CD4-positive, alpha-beta T cell treated with Interleukin-6 for 4 hours (primary cell): ENCODE measurements around the gene ZNF155.
A peak's percentile ranks its signal among the peaks of the same experiment; 100 is the strongest.

ENCODE experiments used
- DNase-seq: peaks from one replicate; pipeline ENCODE4 v3.0.0-alpha.2; 2020; ENCODE audit warnings: mixed read lengths

The ZNF155 gene

GRCh38 chr19:44005973-44006372, 22.0 kb downstream of the ZNF155 start:
- DNase-seq = no peak

- no peak for DNase-seq
Measured at GRCh38 chr19:44007473-44007872, 23.5 kb downstream of the ZNF155 start.

- no peak for DNase-seq
Measured at GRCh38 chr19:44010468-44010867, 26.5 kb downstream of the ZNF155 start.

GRCh38 chr19:44019498-44019897, 35.5 kb downstream of the ZNF155 start:
- DNase-seq = no peak

GRCh38 chr19:44021221-44021620, 37.2 kb downstream of the ZNF155 start:
- no peak for DNase-seq

GRCh38 chr19:44024900-44025216, 40.9 kb downstream of the ZNF155 start:
- DNase-seq = no peak

- DNase-seq = peak; percentile 87
Measured at GRCh38 chr19:44025217-44025936, 41.4 kb downstream of the ZNF155 start, which contains the start of gene ZNF222. ZNF222 (plus strand) TSS chr19:44025379; CDS start chr19:44025437, 58 bp downstream.

- no peak for DNase-seq
Measured at GRCh38 chr19:44026622-44027021, 42.6 kb downstream of the ZNF155 start.

GRCh38 chr19:44032001-44032610, 48.1 kb downstream of the ZNF155 start:
- DNase-seq = no peak

GRCh38 chr19:44042147-44042546, 58.2 kb downstream of the ZNF155 start:
- DNase-seq = no peak
